K562 (cell line): Measurements from ENCODE around the gene GRIA4. TPM values are rescaled to one million over a fixed set of nuclear protein-coding genes. Genes with fewer than 3 reads are reported as not detected.

Source experiments
- ATAC-seq: fragments of 200-7000 bp; cut with Tn5 transposase; 3 replicates; pipeline ENCODE4 v1.9.1; 2020; ENCODE audit warnings: moderate library complexity
- BruUV-seq: library from RNA; stranded (reverse); fragments of 400-500 nt; replicated peaks from 2 replicates; lab custom pipeline; 2021; lab: Mats Ljungman, UMichigan
- CTCF ChIA-PET: fragments of 300-600 bp; formaldehyde crosslinking; extraction: SDS; loops from one replicate; lab custom pipeline; 2021; ENCODE audit warnings: low intra/inter-chr PET ratio; lab: Yijun Ruan, JAX
- POLR2A ChIA-PET: fragments of 300-600, 350-650 bp; sonication (Branson Sonifier 250); formaldehyde crosslinking; extraction: SDS; loops from one replicate; lab custom pipeline; 2021; ENCODE audit warnings: antibody characterized with exemption, inconsistent platforms; lab: Yijun Ruan, JAX
- DNase-seq, 4 experiments: peaks; one replicate each; pipeline versions ENCODE4 v3.0.0 to v3.0.0-alpha.2; 2011 to 2018; ENCODE audit warnings: low spot score in 3 of 4, mixed read lengths in 3 of 4; ENCODE audit errors: extremely low read depth in 1 of 4
- FAIRE-seq: peaks from 2 replicates; lab custom pipeline; 2011; peaks lifted over from hg19 to GRCh38; lab: Jason Lieb, UNC
- H2AFZ ChIP-seq: 2 replicates; pipeline ENCODE4 v1.6.0; 2011; ENCODE audit warnings: low read depth, low read length, control low read depth, inconsistent platforms
- H3K27ac ChIP-seq: fragments of 200-600 bp; 3 replicates; pipeline ENCODE4 v1.8.0; 2011; ENCODE audit warnings: low read depth, mild to moderate bottlenecking, control low read depth, inconsistent platforms, low read length, moderate library complexity, mixed read lengths; ENCODE audit errors: extremely low read depth
- H3K27me3 ChIP-seq, 2 experiments: fragments of 300-600 bp in 1 of 2; 2 replicates in 1 of 2; 3 replicates in 1 of 2; pipeline versions ENCODE4 v1.6.0 to v1.8.0; 2011; ENCODE audit warnings: inconsistent platforms in 2 of 2, low read length in 2 of 2, mild to moderate bottlenecking in 1 of 2, mixed read lengths in 1 of 2, moderate library complexity in 1 of 2; ENCODE audit not compliant: control insufficient read depth in 2 of 2, insufficient read depth in 2 of 2
- H3K36me3 ChIP-seq: fragments of 300-600 bp; 3 replicates; pipeline ENCODE4 v1.8.0; 2011; ENCODE audit warnings: mild to moderate bottlenecking, low read length, inconsistent platforms; ENCODE audit not compliant: control insufficient read depth, insufficient read depth
- H3K4me1 ChIP-seq, 2 experiments: fragments of 200-600 bp in 1 of 2; replicated peaks in 1 of 2; 2 replicates in 1 of 2; 3 replicates in 1 of 2; pipeline versions ENCODE4 v1.5.1 to v1.8.0; 2011; ENCODE audit warnings: inconsistent platforms in 2 of 2, low read length in 2 of 2, mild to moderate bottlenecking in 1 of 2, mixed read lengths in 1 of 2, moderate library complexity in 1 of 2; ENCODE audit not compliant: control insufficient read depth in 2 of 2, insufficient read depth in 2 of 2
- H3K4me2 ChIP-seq: 2 replicates; pipeline ENCODE4 v1.6.1; 2011; ENCODE audit warnings: low read length, control low read depth, inconsistent platforms, mixed read lengths; ENCODE audit not compliant: insufficient read depth
- H3K4me3 ChIP-seq: fragments of 200-600 bp; sonication (generic), shearing (Covaris generic); 2 replicates; pipeline ENCODE4 v1.5.1; 2016; ENCODE audit warnings: control low read depth, inconsistent platforms
- H3K79me2 ChIP-seq: fragments of 200-600 bp; 3 replicates; pipeline ENCODE4 v1.8.0; 2011; ENCODE audit warnings: low read length, inconsistent platforms; ENCODE audit not compliant: control insufficient read depth, insufficient read depth
- H3K9ac ChIP-seq, 2 experiments: 2 replicates each; pipeline versions ENCODE4 v1.6.0 to v1.6.1; 2011; ENCODE audit warnings: low read depth in 2 of 2, low read length in 2 of 2, control low read depth in 1 of 2, inconsistent platforms in 1 of 2, mild to moderate bottlenecking in 1 of 2, mixed read lengths in 1 of 2; ENCODE audit not compliant: insufficient read depth in 1 of 2
- H3K9me1 ChIP-seq: one replicate; pipeline ENCODE4 v1.6.0; 2011; ENCODE audit warnings: inconsistent platforms, mild to moderate bottlenecking, low read length, moderate library complexity; ENCODE audit not compliant: control insufficient read depth, insufficient read depth
- H3K9me3 ChIP-seq: replicated peaks from 2 replicates; pipeline ENCODE4 v1.5.1; 2011; ENCODE audit warnings: low read depth, low read length, inconsistent platforms; ENCODE audit not compliant: control insufficient read depth, insufficient read depth
- H4K20me1 ChIP-seq: replicated peaks from 2 replicates; pipeline ENCODE4 v1.6.1; 2011; ENCODE audit warnings: low read length, inconsistent platforms, mixed read lengths; ENCODE audit not compliant: control insufficient read depth, insufficient read depth
- ARID1B ChIP-seq: fragments of 450-650 bp; IDR thresholded peaks from 2 replicates; pipeline ENCODE4 v1.6.1; 2016; ENCODE audit warnings: antibody characterized with exemption, mild to moderate bottlenecking, inconsistent platforms
- ELF1 ChIP-seq: fragments of 200-800 bp; sonication (Bioruptor generic); IDR thresholded peaks from 2 replicates; pipeline ENCODE4 v1.6.1; 2016; ENCODE audit warnings: missing genetic modification characterization, missing compliant biosample characterization
- GATAD2B ChIP-seq: fragments of 450-650 bp; IDR thresholded peaks from 2 replicates; pipeline ENCODE4 v1.6.1; 2017; ENCODE audit warnings: mild to moderate bottlenecking, borderline replicate concordance
- HDAC6 ChIP-seq: IDR thresholded peaks from 2 replicates; pipeline ENCODE4 v1.6.1; 2012; ENCODE audit warnings: low read depth, mild to moderate bottlenecking, control low read depth, inconsistent platforms, low read length, moderate library complexity
- HIVEP1 ChIP-seq: fragments of 250-450 bp; sonication (Bioruptor Pico); IDR thresholded peaks from 2 replicates; pipeline ENCODE4 v1.4.0; 2020; ENCODE audit warnings: mild to moderate bottlenecking
- MAX ChIP-seq: sonication (generic); formaldehyde crosslinking; IDR thresholded peaks from 2 replicates; pipeline ENCODE4 v1.9.0; 2022; ENCODE audit warnings: mild to moderate bottlenecking, missing genetic modification reagents
- MECOM ChIP-seq: fragments of 250-450 bp; sonication (Bioruptor Pico); IDR thresholded peaks from 2 replicates; pipeline ENCODE4 v1.8.0; 2022; ENCODE audit warnings: inconsistent platforms
- OTX1 ChIP-seq: fragments of 450-650 bp; formaldehyde crosslinking; IDR thresholded peaks from 2 replicates; pipeline ENCODE4 v1.4.0; 2022; ENCODE audit warnings: mild to moderate bottlenecking
- PBX2 ChIP-seq, 2 experiments: IDR thresholded peaks in 1 of 2; conservative IDR thresholded peaks in 1 of 2; 2 replicates each; pipeline ENCODE4 v1.6.1; 2016; ENCODE audit warnings: low read depth in 2 of 2, mild to moderate bottlenecking in 1 of 2, missing compliant biosample characterization in 1 of 2, missing genetic modification characterization in 1 of 2, moderate library complexity in 1 of 2
- POLR3G ChIP-seq: IDR thresholded peaks from 2 replicates; pipeline ENCODE4 v1.6.1; 2011; ENCODE audit not compliant: insufficient read length, insufficient replicate concordance; ENCODE audit errors: extremely low read depth
- PTRF ChIP-seq: fragments of 450-650 bp; IDR thresholded peaks from 2 replicates; pipeline ENCODE4 v1.6.1; 2016; ENCODE audit warnings: mild to moderate bottlenecking, missing genetic modification characterization, missing compliant biosample characterization
- SNIP1 ChIP-seq: fragments of 450-650 bp; IDR thresholded peaks from 2 replicates; pipeline ENCODE4 v1.7.1; 2017; ENCODE audit warnings: low read depth, mild to moderate bottlenecking
- WGBS: fragments of 100-300 bp; shearing (Covaris generic); methylation state at CpG from one replicate; pipeline ENCODE4 v1.1.6; 2016; ENCODE audit warnings: low coverage, mixed read lengths; ENCODE audit not compliant: insufficient coverage; ENCODE audit errors: missing lambda C conversion rate; 5-methylcytosine and 5-hydroxymethylcytosine counted together
- in situ Hi-C: fragments of 300-500 bp; cut with MboI; formaldehyde crosslinking; loops from 4 replicates; pipeline ENCODE4 v1.15.0; 2018; ENCODE audit warnings: inconsistent platforms, mixed read lengths
- intact Hi-C: fragments of 100-400 bp; cut with micrococcal nuclease; formaldehyde crosslinking; loops from 2 replicates; pipeline ENCODE4 v1.14.2; 2022
- polyA plus RNA-seq, 8 experiments: library from polyadenylated mRNA; depleted of rRNA in 4 of 8; stranded (reverse) in 5 of 8; unstranded in 3 of 8; fragments of >200 nt; fragmentation: Nextera tagmentation in 2 of 8; fragmentation: Illumina TruSeq in 1 of 8; extraction: Ambion mirVana in 2 of 8; extraction: Trizol in 1 of 8; gene quantifications; 2 replicates each; pipeline versions ENCODE4 v1.2.1 to v1.2.3, GENCODE V29; 2011 to 2014; ENCODE audit warnings: inconsistent platforms in 1 of 8, missing spikeins in 1 of 8
- total RNA-seq, 7 experiments: library from RNA; depleted of rRNA in 6 of 7; stranded (reverse); fragments of >200 nt in 6 of 7; fragmentation: Illumina TruSeq in 2 of 7; extraction: Trizol in 2 of 7; gene quantifications; 2 replicates each; pipeline versions ENCODE4 v1.2.1 to v1.2.3, GENCODE V29; 2011 to 2021; ENCODE audit warnings: low replicate concordance in 1 of 7
- TF ChIP-seq, protein P1 (sequence below): IDR thresholded peaks from 2 replicates; pipeline ENCODE4 v1.6.1; 2016; ENCODE audit warnings: missing genetic modification characterization, missing compliant biosample characterization

Gene GRIA4
- total and polyA plus RNA-seq, 9 of the 15 experiments (the other 6 are each of a cell fraction or from before 2014, with no cell fraction given): not detected

DNA sequence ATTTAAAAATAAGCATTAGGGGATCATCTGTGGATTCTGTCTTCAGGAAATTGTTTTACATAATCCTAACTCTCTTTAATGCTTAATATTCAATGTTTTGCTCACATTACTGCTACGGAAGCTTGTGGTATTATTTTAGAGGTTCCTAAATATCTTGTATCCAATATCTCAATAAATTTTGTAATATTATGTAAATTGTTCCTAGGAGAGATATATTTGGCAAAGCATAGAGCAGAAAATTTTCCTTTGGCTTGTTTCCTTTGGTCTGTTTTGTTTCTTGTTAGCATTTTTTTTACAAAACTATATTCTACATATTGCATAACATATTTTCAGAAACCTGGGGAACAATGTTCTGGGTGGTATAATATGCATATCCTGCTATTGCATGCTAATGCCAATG, 144.8 kb downstream of the GRIA4 start:
- Histone ChIP-seq H3K79me2 (no peaks in the 10 kb centered on the region), H3K4me3 (no peak overlapping the region), H3K9me3 (0 out of 2 replicates have a peak, but pooled peaks cover 2% of the 10 kb centered on the region), H3K4me1 (no peaks in the 10 kb centered on the region), H3K27me3 (no peaks in the 10 kb centered on the region), H2AFZ (no peak overlapping the region), H3K4me2 (no peak overlapping the region), H3K9ac (no peak overlapping the region), H4K20me1 (no peaks in the 10 kb centered on the region), H3K27ac (no peak overlapping the region), H3K9me1 (no peaks in the 10 kb centered on the region), H3K36me3 (no peaks in the 10 kb centered on the region)
- no peak for ATAC-seq
- CTCF ChIA-PET: no interaction called here
- no peak for DNase-seq
- no TSS peak for BruUV-seq
- in situ Hi-C loops: no loop called here
- WGBS: 5% methylated on average over 1 of the region's 1 CpG
- FAIRE-seq: no peak
- TF ChIP-seq ARID1B (no peak), SNIP1 (no peak), GATAD2B (no peak), MAX (CRISPR knock-in tag) (no peak), ELF1 (no peak), PTRF (tag) (no peak), MECOM (no peak), PBX2 (CRISPR knock-in tag; IDR thresholded peaks at IDR 0.05; ENCODE audit: low read depth) (no peak), PBX2 (tag; conservative IDR thresholded peaks at IDR 0.05; ENCODE audit: low read depth) (no peak), HIVEP1 (CRISPR knock-in tag) (no peak), HDAC6 (no peak), POLR3G (no peak), OTX1 (no peak)
- TF ChIP-seq, protein P1, sequence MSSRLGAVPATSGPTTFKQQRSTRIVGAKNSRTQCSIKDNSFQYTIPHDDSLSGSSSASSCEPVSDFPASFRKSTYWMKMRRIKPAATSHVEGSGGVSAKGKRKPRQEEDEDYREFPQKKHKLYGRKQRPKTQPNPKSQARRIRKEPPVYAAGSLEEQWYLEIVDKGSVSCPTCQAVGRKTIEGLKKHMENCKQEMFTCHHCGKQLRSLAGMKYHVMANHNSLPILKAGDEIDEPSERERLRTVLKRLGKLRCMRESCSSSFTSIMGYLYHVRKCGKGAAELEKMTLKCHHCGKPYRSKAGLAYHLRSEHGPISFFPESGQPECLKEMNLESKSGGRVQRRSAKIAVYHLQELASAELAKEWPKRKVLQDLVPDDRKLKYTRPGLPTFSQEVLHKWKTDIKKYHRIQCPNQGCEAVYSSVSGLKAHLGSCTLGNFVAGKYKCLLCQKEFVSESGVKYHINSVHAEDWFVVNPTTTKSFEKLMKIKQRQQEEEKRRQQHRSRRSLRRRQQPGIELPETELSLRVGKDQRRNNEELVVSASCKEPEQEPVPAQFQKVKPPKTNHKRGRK: no peak
- intact Hi-C loops: no loop called here
- POLR2A ChIA-PET: no interaction called here
